Measurements from ENCODE around the gene ZNF888.
"Not testable (repeated sequence)": the region's sequence is repeated elsewhere in the genome, so short reads cannot be mapped to it uniquely, and the experiment has no call there.

The ZNF888 gene

GRCh38 chr19:52948025-52948770 lies 25.0 kb upstream of the ZNF888 start:
- H3K9me3 ChIP-seq (ENCODE audit: control insufficient read depth in 1 of 2, low read length in 2 of 2) = peaks cover 52 to 69% of the 10 kb centered on the region in 2 donors

DNA sequence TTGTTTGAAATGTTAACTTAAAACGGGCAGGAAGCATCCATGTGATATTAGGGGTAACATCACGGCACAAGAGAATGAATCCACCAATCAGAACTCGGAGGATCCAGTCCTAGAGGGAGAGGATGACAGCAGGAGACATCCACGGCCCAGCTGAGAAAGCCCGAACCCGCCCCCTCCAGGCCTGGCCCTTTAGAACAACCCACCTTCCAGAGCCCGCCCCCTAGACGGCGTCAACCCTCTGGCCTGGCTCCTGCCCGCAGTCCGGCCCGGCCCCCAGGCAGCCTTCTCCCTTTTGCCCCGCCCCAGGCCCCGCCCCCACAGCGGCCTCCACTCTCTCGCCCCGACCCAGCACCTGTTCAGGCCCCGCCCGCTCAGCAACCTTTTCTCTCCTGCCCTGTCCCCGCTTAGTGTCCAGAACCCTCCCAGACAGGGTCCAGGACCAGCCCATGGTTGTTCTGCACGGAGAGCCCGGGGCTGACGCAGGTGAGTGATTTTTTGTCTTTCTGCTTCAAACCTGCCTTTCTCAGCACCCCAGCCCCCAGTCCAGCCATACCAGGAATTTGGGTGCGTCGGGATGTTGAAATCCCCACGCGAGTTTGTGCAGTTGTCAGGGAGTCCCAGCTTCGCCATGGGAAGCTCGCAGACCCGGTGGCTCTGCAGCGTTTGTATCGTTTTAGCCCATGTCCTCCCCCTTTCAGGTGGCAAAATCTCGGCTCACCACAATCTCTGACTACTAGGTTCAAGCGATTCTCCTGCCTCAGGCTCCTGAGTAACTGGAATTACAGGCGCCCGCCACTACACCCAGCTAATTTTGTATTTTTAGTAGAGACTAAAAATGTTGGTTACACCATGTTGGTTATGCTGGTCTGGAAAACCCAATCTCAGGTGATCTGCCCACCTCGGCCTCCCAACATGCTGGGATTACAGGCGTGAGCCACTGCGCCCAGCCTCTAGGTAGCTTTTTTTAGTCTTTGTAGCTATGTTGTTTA lies 23.4 kb upstream of the ZNF888 start:
- peaks cover 39 to 53% of the 10 kb centered on the region in 2 donors for H3K9me3 ChIP-seq (ENCODE audit: control insufficient read depth in 1 of 2, low read length in 2 of 2)
- peaks cover 0 to 2% of the 10 kb centered on the region in 2 donors for H3K4me1 ChIP-seq (ENCODE audit: control insufficient read depth in 1 of 2, insufficient read depth in 2 of 2, low read length in 2 of 2)
- no peak overlapping the region for H3K27ac ChIP-seq (ENCODE audit: low read depth, low read length)
- H3K27me3 ChIP-seq (ENCODE audit: control insufficient read depth in 1 of 2, insufficient read depth in 2 of 2, low read length in 2 of 2) = no peaks in the 10 kb centered on the region
- no peak overlapping the region for H3K9ac ChIP-seq (ENCODE audit: low read depth in 1 of 2, low read length in 2 of 2)
- peaks cover 15% of the 10 kb centered on the region in 2 donors for H3K36me3 ChIP-seq (ENCODE audit: control insufficient read depth in 1 of 2, insufficient read depth in 2 of 2, low read length in 2 of 2)
- H3K4me3 ChIP-seq (ENCODE audit: low read depth in 1 of 2, low read length in 2 of 2) = no peak overlapping the region

More at GRCh38 chr19:52948025-52948770, 25.0 kb upstream of the ZNF888 start:
- H3K4me1 ChIP-seq (ENCODE audit: control insufficient read depth in 1 of 2, insufficient read depth in 2 of 2, low read length in 2 of 2) = no peaks in the 10 kb centered on the region
- H3K36me3 ChIP-seq (ENCODE audit: control insufficient read depth in 1 of 2, insufficient read depth in 2 of 2, low read length in 2 of 2) = peaks cover 28 to 31% of the 10 kb centered on the region in 2 donors
- H3K4me3 ChIP-seq (ENCODE audit: low read depth in 1 of 2, low read length in 2 of 2) = no peak overlapping the region
- no peaks in the 10 kb centered on the region for H3K27me3 ChIP-seq (ENCODE audit: control insufficient read depth in 1 of 2, insufficient read depth in 2 of 2, low read length in 2 of 2)
- H3K27ac ChIP-seq (ENCODE audit: low read depth, low read length) = no peak overlapping the region
- H3K9ac ChIP-seq (ENCODE audit: low read depth in 1 of 2, low read length in 2 of 2) = no peak overlapping the region

- Histone ChIP-seq H3K36me3 (ENCODE audit: control insufficient read depth in 1 of 2, insufficient read depth in 2 of 2, low read length in 2 of 2) (peaks cover 7% of the 10 kb centered on the region in 2 donors), H3K27ac (ENCODE audit: low read depth, low read length) (no peak overlapping the region), H3K4me1 (ENCODE audit: control insufficient read depth in 1 of 2, insufficient read depth in 2 of 2, low read length in 2 of 2) (peaks cover 0 to 5% of the 10 kb centered on the region in 2 donors), H3K9ac (ENCODE audit: low read depth in 1 of 2, low read length in 2 of 2) (no peak overlapping the region), H3K9me3 (ENCODE audit: control insufficient read depth in 1 of 2, low read length in 2 of 2) (peaks cover 35 to 45% of the 10 kb centered on the region in 2 donors), H3K27me3 (ENCODE audit: control insufficient read depth in 1 of 2, insufficient read depth in 2 of 2, low read length in 2 of 2) (no peaks in the 10 kb centered on the region), H3K4me3 (ENCODE audit: low read depth in 1 of 2, low read length in 2 of 2) (no peak overlapping the region)
Measured at GRCh38 chr19:52945652-52946321, 22.6 kb upstream of the ZNF888 start.

GRCh38 chr19:52944703-52945493 lies 21.7 kb upstream of the ZNF888 start:
- not testable (repeated sequence) for H3K36me3 ChIP-seq (ENCODE audit: control insufficient read depth in 1 of 2, insufficient read depth in 2 of 2, low read length in 2 of 2); H3K4me3 ChIP-seq (ENCODE audit: low read depth in 1 of 2, low read length in 2 of 2); H3K27me3 ChIP-seq (ENCODE audit: control insufficient read depth in 1 of 2, insufficient read depth in 2 of 2, low read length in 2 of 2); H3K27ac ChIP-seq (ENCODE audit: low read depth, low read length); H3K9ac ChIP-seq (ENCODE audit: low read depth in 1 of 2, low read length in 2 of 2); H3K4me1 ChIP-seq (ENCODE audit: control insufficient read depth in 1 of 2, insufficient read depth in 2 of 2, low read length in 2 of 2)
- H3K9me3 ChIP-seq (ENCODE audit: control insufficient read depth in 1 of 2, low read length in 2 of 2) = peaks cover 26 to 36% of the 10 kb centered on the region in 2 donors

- Histone ChIP-seq H3K36me3 (ENCODE audit: control insufficient read depth in 1 of 2, insufficient read depth in 2 of 2, low read length in 2 of 2) (no peaks in the 10 kb centered on the region), H3K4me1 (ENCODE audit: control insufficient read depth in 1 of 2, insufficient read depth in 2 of 2, low read length in 2 of 2) (peaks cover 0 to 5% of the 10 kb centered on the region in 2 donors), H3K27me3 (ENCODE audit: control insufficient read depth in 1 of 2, insufficient read depth in 2 of 2, low read length in 2 of 2) (no peaks in the 10 kb centered on the region), H3K4me3 (ENCODE audit: low read depth in 1 of 2, low read length in 2 of 2) (no peak overlapping the region), H3K9me3 (ENCODE audit: control insufficient read depth in 1 of 2, low read length in 2 of 2) (peaks cover 19 to 28% of the 10 kb centered on the region in 2 donors), H3K9ac (ENCODE audit: low read depth in 1 of 2, low read length in 2 of 2) (no peak overlapping the region), H3K27ac (ENCODE audit: low read depth, low read length) (no peak overlapping the region)
Measured at GRCh38 chr19:52943884-52944643, 20.8 kb upstream of the ZNF888 start.

DNA sequence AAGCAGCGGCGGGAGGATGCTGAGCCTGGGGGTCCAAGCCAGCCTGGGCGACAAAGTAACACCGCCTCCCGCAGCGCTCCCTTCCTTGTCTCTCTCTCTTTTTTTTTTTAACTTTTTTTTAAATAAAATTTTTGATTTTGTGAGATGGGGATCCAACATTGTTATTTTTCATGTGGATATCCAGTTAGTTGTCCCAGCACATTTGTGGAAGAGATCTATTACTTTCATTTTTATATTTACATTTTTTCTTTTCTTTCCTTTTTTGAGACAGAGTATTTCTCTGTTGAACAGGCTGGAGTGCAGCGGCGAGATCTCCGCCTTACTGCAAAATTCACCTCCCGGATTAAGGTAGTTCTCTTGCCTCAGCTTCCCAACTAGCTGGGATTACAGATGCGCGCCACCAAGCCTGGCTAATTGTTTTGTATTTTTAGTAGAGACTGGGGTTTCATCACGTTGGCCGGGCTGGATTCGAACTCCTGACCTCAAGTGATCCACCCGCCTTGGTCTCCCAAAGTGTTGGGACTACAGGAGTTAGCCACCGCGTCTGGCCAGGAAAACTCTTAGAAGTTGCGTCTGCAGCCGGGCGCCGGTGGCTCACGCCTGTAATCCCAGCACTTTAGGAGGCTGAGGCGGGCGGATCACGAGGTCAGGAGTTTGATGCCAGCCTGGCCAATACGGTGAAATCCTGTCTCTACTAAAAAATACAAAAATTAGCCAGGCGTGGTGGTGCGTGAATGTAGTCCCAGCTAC lies 20.1 kb upstream of the ZNF888 start:
- Histone ChIP-seq H3K9ac (ENCODE audit: low read depth in 1 of 2, low read length in 2 of 2) (no peak overlapping the region), H3K27me3 (ENCODE audit: control insufficient read depth in 1 of 2, insufficient read depth in 2 of 2, low read length in 2 of 2) (no peaks in the 10 kb centered on the region), H3K4me1 (ENCODE audit: control insufficient read depth in 1 of 2, insufficient read depth in 2 of 2, low read length in 2 of 2) (peaks cover 0 to 5% of the 10 kb centered on the region in 2 donors), H3K36me3 (ENCODE audit: control insufficient read depth in 1 of 2, insufficient read depth in 2 of 2, low read length in 2 of 2) (no peaks in the 10 kb centered on the region), H3K4me3 (ENCODE audit: low read depth in 1 of 2, low read length in 2 of 2) (peak overlapping the region; percentile 67 to 94), H3K27ac (ENCODE audit: low read depth, low read length) (no peak overlapping the region), H3K9me3 (ENCODE audit: control insufficient read depth in 1 of 2, low read length in 2 of 2) (peaks cover 14 to 20% of the 10 kb centered on the region in 2 donors)

GRCh38 chr19:52942386-52943133 lies 19.3 kb upstream of the ZNF888 start:
- H3K36me3 ChIP-seq (ENCODE audit: control insufficient read depth in 1 of 2, insufficient read depth in 2 of 2, low read length in 2 of 2) = no peaks in the 10 kb centered on the region
- H3K9ac ChIP-seq (ENCODE audit: low read depth in 1 of 2, low read length in 2 of 2) = peak overlapping the region; percentile 70 to 72
- H3K27ac ChIP-seq (ENCODE audit: low read depth, low read length) = no peak overlapping the region
- peak overlapping the region; percentile 84 to 94 for H3K4me3 ChIP-seq (ENCODE audit: low read depth in 1 of 2, low read length in 2 of 2)
- peaks cover 9 to 15% of the 10 kb centered on the region in 2 donors for H3K9me3 ChIP-seq (ENCODE audit: control insufficient read depth in 1 of 2, low read length in 2 of 2)
- H3K4me1 ChIP-seq (ENCODE audit: control insufficient read depth in 1 of 2, insufficient read depth in 2 of 2, low read length in 2 of 2) = peaks cover 0 to 5% of the 10 kb centered on the region in 2 donors
- H3K27me3 ChIP-seq (ENCODE audit: control insufficient read depth in 1 of 2, insufficient read depth in 2 of 2, low read length in 2 of 2) = no peaks in the 10 kb centered on the region

- peak overlapping the region; percentile 70 to 72 for H3K9ac ChIP-seq (ENCODE audit: low read depth in 1 of 2, low read length in 2 of 2)
- H3K36me3 ChIP-seq (ENCODE audit: control insufficient read depth in 1 of 2, insufficient read depth in 2 of 2, low read length in 2 of 2) = peaks cover 0 to 4% of the 10 kb centered on the region in 2 donors
- H3K4me1 ChIP-seq (ENCODE audit: control insufficient read depth in 1 of 2, insufficient read depth in 2 of 2, low read length in 2 of 2) = peaks cover 0 to 5% of the 10 kb centered on the region in 2 donors
- H3K4me3 ChIP-seq (ENCODE audit: low read depth in 1 of 2, low read length in 2 of 2) = peak overlapping the region; percentile 84 to 94
- no peaks in the 10 kb centered on the region for H3K27me3 ChIP-seq (ENCODE audit: control insufficient read depth in 1 of 2, insufficient read depth in 2 of 2, low read length in 2 of 2)
- H3K9me3 ChIP-seq (ENCODE audit: control insufficient read depth in 1 of 2, low read length in 2 of 2) = peaks cover 4 to 10% of the 10 kb centered on the region in 2 donors
- no peak overlapping the region for H3K27ac ChIP-seq (ENCODE audit: low read depth, low read length)
Measured at GRCh38 chr19:52941941-52942385, 18.7 kb upstream of the ZNF888 start.
